DOHH2 (cell line): ENCODE results near the gene LTBR.

Experiments
- CTCF ChIP-seq: fragments of 200-600 bp; sonication (generic); IDR thresholded peaks from one replicate; pipeline ENCODE4 v1.5.1; 2014; ENCODE audit warnings: antibody characterized with exemption, mild to moderate bottlenecking, low read depth, low read length; ENCODE audit not compliant: poor library complexity, severe bottlenecking
- EZH2phosphoT487 ChIP-seq: fragments of 200-600 bp; sonication (generic); IDR thresholded peaks from 2 replicates; pipeline ENCODE4 v1.6.1; 2017; ENCODE audit warnings: borderline replicate concordance, mild to moderate bottlenecking, antibody characterized with exemption, low read length, moderate library complexity, mixed read lengths

GRCh38 chr12:6387541-6387940 is 3.6 kb downstream of the LTBR start:
- TF ChIP-seq CTCF, result no peak
- no peak for TF ChIP-seq EZH2phosphoT487
